IMR-90 (cell line): ENCODE measurements around the gene CELF5. TPM values are rescaled to one million over a fixed set of nuclear protein-coding genes. Genes with fewer than 3 reads are reported as not detected.

Experiments
- ATAC-seq: fragments of 200-7000 bp; cut with Tn5 transposase; 2 replicates; pipeline ENCODE4 v1.9.1; 2020; ENCODE audit warnings: low read depth, mild to moderate bottlenecking, moderate library complexity
- BruUV-seq: library from RNA; stranded (reverse); fragments of 400-500 nt; replicated peaks from 2 replicates; lab custom pipeline; 2021; lab: Mats Ljungman, UMichigan
- CTCF ChIA-PET: fragments of 300-600 bp; formaldehyde crosslinking; extraction: SDS; loops from one replicate; lab custom pipeline; 2021; ENCODE audit warnings: antibody characterized with exemption; lab: Yijun Ruan, JAX
- POLR2A ChIA-PET: fragments of 300-600 bp; sonication (Branson Sonifier 250); formaldehyde crosslinking; loops from one replicate; lab custom pipeline; 2022; ENCODE audit warnings: antibody characterized with exemption; ENCODE audit not compliant: unreplicated experiment; lab: Charles Lee
- DNase-seq: peaks from one replicate; pipeline ENCODE4 v3.0.0; 2013
- H2AFZ ChIP-seq: replicated peaks from 2 replicates; pipeline ENCODE3; 2013; ENCODE audit warnings: low read length, mild to moderate bottlenecking; ENCODE audit not compliant: poor library complexity
- H2AK5ac ChIP-seq: 2 replicates; pipeline ENCODE4 v1.6.1; 2013; ENCODE audit warnings: low read depth, low read length, inconsistent platforms
- H2AK9ac ChIP-seq: replicated peaks from 2 replicates; pipeline ENCODE3; 2013; ENCODE audit warnings: mild to moderate bottlenecking, low read depth, low read length, moderate library complexity; ENCODE audit not compliant: poor library complexity
- H2BK120ac ChIP-seq: 2 replicates; pipeline ENCODE4 v1.6.1; 2013; ENCODE audit warnings: low read depth, low read length, inconsistent platforms
- H2BK15ac ChIP-seq: 3 replicates; pipeline ENCODE4 v1.6.1; 2013; ENCODE audit warnings: low read depth, low read length, inconsistent platforms
- H2BK20ac ChIP-seq: 2 replicates; pipeline ENCODE4 v1.6.1; 2013; ENCODE audit warnings: low read depth, mild to moderate bottlenecking, inconsistent platforms, low read length, moderate library complexity
- H2BK5ac ChIP-seq: 2 replicates; pipeline ENCODE4 v1.6.1; 2013; ENCODE audit warnings: mild to moderate bottlenecking, low read depth, low read length, inconsistent platforms; ENCODE audit not compliant: poor library complexity, severe bottlenecking
- H3K14ac ChIP-seq: replicated peaks from 2 replicates; pipeline ENCODE4 v1.6.1; 2013; ENCODE audit warnings: low read depth, low read length, inconsistent platforms
- H3K18ac ChIP-seq: 2 replicates; pipeline ENCODE4 v1.6.1; 2013; ENCODE audit warnings: low read depth, low read length, control low read depth
- H3K23ac ChIP-seq: 2 replicates; pipeline ENCODE4 v1.6.1; 2013; ENCODE audit warnings: low read depth, low read length, inconsistent platforms
- H3K27ac ChIP-seq: 2 replicates; pipeline ENCODE4 v1.5.1; 2013; ENCODE audit warnings: mild to moderate bottlenecking, control low read depth, low read length; ENCODE audit not compliant: insufficient read depth
- H3K27me3 ChIP-seq: 2 replicates; pipeline ENCODE4 v1.6.1; 2013; ENCODE audit warnings: low read length; ENCODE audit not compliant: control insufficient read depth, insufficient read depth
- H3K36me3 ChIP-seq: 2 replicates; pipeline ENCODE4 v1.6.1; 2013; ENCODE audit warnings: low read length, mixed read lengths; ENCODE audit not compliant: control insufficient read depth, insufficient read depth
- H3K4ac ChIP-seq: 2 replicates; pipeline ENCODE4 v1.6.1; 2013; ENCODE audit warnings: low read depth, low read length, inconsistent platforms
- H3K4me1 ChIP-seq: 2 replicates; pipeline ENCODE4 v1.6.1; 2013; ENCODE audit warnings: low read length, mixed read lengths; ENCODE audit not compliant: control insufficient read depth, insufficient read depth
- H3K4me2 ChIP-seq: 2 replicates; pipeline ENCODE4 v1.6.1; 2013; ENCODE audit warnings: low read depth, mild to moderate bottlenecking, control low read depth, low read length, moderate library complexity
- H3K4me3 ChIP-seq: 2 replicates; pipeline ENCODE4 v1.5.1; 2013; ENCODE audit warnings: low read depth, mild to moderate bottlenecking, control low read depth, low read length, moderate library complexity; ENCODE audit not compliant: insufficient read depth
- H3K56ac ChIP-seq: 2 replicates; pipeline ENCODE4 v1.6.1; 2013; ENCODE audit warnings: low read length, inconsistent platforms; ENCODE audit not compliant: insufficient read depth; ENCODE audit errors: extremely low read depth
- H3K79me1 ChIP-seq, 2 experiments: 2 replicates each; pipeline ENCODE4 v1.6.1; 2013; ENCODE audit warnings: low read length in 2 of 2, inconsistent platforms in 1 of 2, low read depth in 1 of 2
- H3K9ac ChIP-seq: 2 replicates; pipeline ENCODE4 v1.6.1; 2013; ENCODE audit warnings: low read depth, low read length, control low read depth
- H3K9me1 ChIP-seq: 2 replicates; pipeline ENCODE4 v1.6.1; 2013; ENCODE audit warnings: low read length, inconsistent platforms; ENCODE audit not compliant: insufficient read depth
- H3K9me3 ChIP-seq: 2 replicates; pipeline ENCODE4 v1.6.1; 2013; ENCODE audit warnings: low read length; ENCODE audit not compliant: control insufficient read depth, insufficient read depth
- H4K20me1 ChIP-seq: 2 replicates; pipeline ENCODE4 v1.6.1; 2013; ENCODE audit warnings: low read length, inconsistent platforms; ENCODE audit not compliant: insufficient read depth
- H4K5ac ChIP-seq: 2 replicates; pipeline ENCODE4 v1.6.1; 2013; ENCODE audit warnings: mild to moderate bottlenecking, low read depth, low read length, control low read depth
- H4K8ac ChIP-seq, 2 experiments: 2 replicates each; pipeline ENCODE4 v1.6.1; 2013; ENCODE audit warnings: low read depth in 2 of 2, low read length in 2 of 2, control low read depth in 1 of 2, inconsistent platforms in 1 of 2
- H4K91ac ChIP-seq: 2 replicates; pipeline ENCODE4 v1.6.1; 2013; ENCODE audit warnings: low read depth, low read length, inconsistent platforms; ENCODE audit not compliant: insufficient read depth
- BHLHE40 ChIP-seq: fragments of 150-350 bp; IDR thresholded peaks from 2 replicates; pipeline ENCODE4 v1.6.1; 2016; ENCODE audit warnings: mild to moderate bottlenecking, low read depth, low read length
- CEBPB ChIP-seq: IDR thresholded peaks from 2 replicates; pipeline ENCODE4 v1.6.1; 2012; ENCODE audit warnings: low read depth, low read length, improper control_type of control experiment
- CHD1 ChIP-seq: IDR thresholded peaks from 2 replicates; pipeline ENCODE4 v1.6.1; 2012; ENCODE audit warnings: low read depth, low read length, improper control_type of control experiment
- ELK1 ChIP-seq: fragments of 150-350 bp; IDR thresholded peaks from 2 replicates; pipeline ENCODE4 v1.6.1; 2016; ENCODE audit warnings: low read depth, mild to moderate bottlenecking, low read length, moderate library complexity, borderline replicate concordance
- FOS ChIP-seq: fragments of 150-350 bp; IDR thresholded peaks from 2 replicates; pipeline ENCODE4 v1.6.1; 2016; ENCODE audit warnings: low read depth, low read length
- MAFK ChIP-seq: IDR thresholded peaks from 2 replicates; pipeline ENCODE4 v1.6.1; 2012; ENCODE audit warnings: low read depth, low read length, improper control_type of control experiment
- MAZ ChIP-seq: IDR thresholded peaks from 2 replicates; pipeline ENCODE4 v1.6.1; 2012; ENCODE audit warnings: low read depth, mild to moderate bottlenecking, low read length, improper control_type of control experiment, moderate library complexity, borderline replicate concordance
- MXI1 ChIP-seq: IDR thresholded peaks from 2 replicates; pipeline ENCODE4 v1.6.1; 2012; ENCODE audit warnings: low read depth, mild to moderate bottlenecking, low read length, moderate library complexity, borderline replicate concordance
- NFE2L2 ChIP-seq: fragments of 150-350 bp; IDR thresholded peaks from 2 replicates; pipeline ENCODE4 v1.6.1; 2016; ENCODE audit warnings: low read depth, mild to moderate bottlenecking, low read length
- POLR2A ChIP-seq: IDR thresholded peaks from 2 replicates; pipeline ENCODE4 v1.6.1; 2012; ENCODE audit warnings: mild to moderate bottlenecking, low read depth, low read length
- RAD21 ChIP-seq: IDR thresholded peaks from 2 replicates; pipeline ENCODE4 v1.6.1; 2012; ENCODE audit warnings: low read length, improper control_type of control experiment
- RCOR1 ChIP-seq: IDR thresholded peaks from 2 replicates; pipeline ENCODE4 v1.6.1; 2012; ENCODE audit warnings: mild to moderate bottlenecking, low read length, improper control_type of control experiment; ENCODE audit not compliant: insufficient replicate concordance
- RFX5 ChIP-seq: IDR thresholded peaks from 2 replicates; pipeline ENCODE4 v1.8.0; 2012; ENCODE audit warnings: low read depth, mild to moderate bottlenecking, low read length, moderate library complexity
- SMC3 ChIP-seq: fragments of 150-350 bp; IDR thresholded peaks from 2 replicates; pipeline ENCODE4 v1.6.1; 2016; ENCODE audit warnings: low read depth, mild to moderate bottlenecking, antibody characterized with exemption, low read length, moderate library complexity
- WGBS, 2 experiments: methylation state at CpG; one replicate each; pipeline versions ENCODE4 v1.1.5 to v1.1.7; 2013; ENCODE audit warnings: missing lambda C conversion rate in 2 of 2; ENCODE audit not compliant: insufficient read length in 1 of 2; ENCODE audit errors: extremely low coverage in 2 of 2; 5-methylcytosine and 5-hydroxymethylcytosine counted together
- dilution Hi-C: fragments of 300-500 bp; cut with HindIII; formaldehyde crosslinking; loops from one replicate; pipeline ENCODE4 v1.14.3; 2018; ENCODE audit warnings: low sequenced_read_pairs; ENCODE audit not compliant: unreplicated experiment
- in situ Hi-C: fragments of 300-500 bp; cut with MboI; formaldehyde crosslinking; loops from 3 replicates; pipeline ENCODE4 v1.14.3; 2019; ENCODE audit warnings: low sequenced_read_pairs, inconsistent platforms, mixed read lengths
- intact Hi-C: fragments of 100-400 bp; cut with micrococcal nuclease; formaldehyde crosslinking; loops from 2 replicates; pipeline ENCODE4 v1.10.0; 2022
- polyA plus RNA-seq, 3 experiments: library from polyadenylated mRNA; depleted of rRNA; stranded (reverse); fragments of >200 nt; gene quantifications; 2 replicates each; pipeline ENCODE4 v1.2.3, GENCODE V29; 2012; ENCODE audit warnings: low replicate concordance in 1 of 3
- total RNA-seq: library from RNA; depleted of rRNA; stranded (reverse); fragments of >200 nt; gene quantifications from 2 replicates; pipeline ENCODE4 v1.2.3, GENCODE V29; 2012
- TF ChIP-seq, protein P1 (sequence below): fragments of 150-350 bp; IDR thresholded peaks from 2 replicates; pipeline ENCODE4 v1.6.1; 2017; ENCODE audit warnings: mild to moderate bottlenecking, antibody characterized with exemption, low read length, low read depth
- TF ChIP-seq, protein P2 (sequence below): conservative IDR thresholded peaks from 2 replicates; pipeline ENCODE4 v1.5.1; 2012; ENCODE audit warnings: mild to moderate bottlenecking, low read depth, low read length, improper control_type of control experiment

Gene CELF5
- total and polyA plus RNA-seq, 2 of the 4 experiments (the other 2 are of a cell fraction) = 0.02 TPM; not detected in 1

GRCh38 chr19:3333020-3333583 is 108.6 kb downstream of the CELF5 start:
- Histone ChIP-seq H3K4ac (0 out of 2 replicates have a peak overlapping the region, but pooled peaks have one; percentile 40), H3K27ac (no peak overlapping the region), H3K9ac (no peak overlapping the region), H2BK15ac (no peak overlapping the region), H2AK9ac (no peak overlapping the region), H3K4me1 (peaks cover 24% of the 10 kb centered on the region), H3K27me3 (no peaks in the 10 kb centered on the region; the same call in 1 of the 2 replicates), H3K4me3 (no peak overlapping the region), H4K5ac (no peak overlapping the region), H3K14ac (no peak overlapping the region; the same call in 1 of the 2 replicates), H2BK20ac (no peak overlapping the region), H3K9me1 (peaks cover 9% of the 10 kb centered on the region; the same call in 1 of the 2 replicates), H2AK5ac (peak overlapping the region; percentile 27), H3K9me3 (no peaks in the 10 kb centered on the region), H2BK5ac (no peak overlapping the region), H2BK120ac (peak overlapping the region; percentile 49; the same call in 1 of the 2 replicates), H4K20me1 (no peaks in the 10 kb centered on the region), H3K18ac (no peak overlapping the region), H3K23ac (no peak overlapping the region), H3K4me2 (no peak overlapping the region), H4K8ac (no peak overlapping the region), H4K91ac (no peak overlapping the region; the same call in 1 of the 2 replicates), H2AFZ (no peak overlapping the region), H3K56ac (no peak overlapping the region), H3K36me3 (no peaks in the 10 kb centered on the region), H3K79me1 (no peaks in the 10 kb centered on the region; a peak in 1 of 4 replicates)
- CTCF ChIA-PET = no interaction called here
- ATAC-seq = no peak
- TF ChIP-seq RCOR1 (no peak), CEBPB (no peak), POLR2A (no peak), CHD1 (no peak), RAD21 (no peak), MAFK (no peak), ELK1 (no peak), MAZ (no peak), NFE2L2 (no peak), RFX5 (no peak), SMC3 (no peak), BHLHE40 (no peak), MXI1 (no peak), FOS (no peak)
- TF ChIP-seq, protein P1, sequence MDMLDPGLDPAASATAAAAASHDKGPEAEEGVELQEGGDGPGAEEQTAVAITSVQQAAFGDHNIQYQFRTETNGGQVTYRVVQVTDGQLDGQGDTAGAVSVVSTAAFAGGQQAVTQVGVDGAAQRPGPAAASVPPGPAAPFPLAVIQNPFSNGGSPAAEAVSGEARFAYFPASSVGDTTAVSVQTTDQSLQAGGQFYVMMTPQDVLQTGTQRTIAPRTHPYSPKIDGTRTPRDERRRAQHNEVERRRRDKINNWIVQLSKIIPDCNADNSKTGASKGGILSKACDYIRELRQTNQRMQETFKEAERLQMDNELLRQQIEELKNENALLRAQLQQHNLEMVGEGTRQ = no peak
- TF ChIP-seq, protein P2, sequence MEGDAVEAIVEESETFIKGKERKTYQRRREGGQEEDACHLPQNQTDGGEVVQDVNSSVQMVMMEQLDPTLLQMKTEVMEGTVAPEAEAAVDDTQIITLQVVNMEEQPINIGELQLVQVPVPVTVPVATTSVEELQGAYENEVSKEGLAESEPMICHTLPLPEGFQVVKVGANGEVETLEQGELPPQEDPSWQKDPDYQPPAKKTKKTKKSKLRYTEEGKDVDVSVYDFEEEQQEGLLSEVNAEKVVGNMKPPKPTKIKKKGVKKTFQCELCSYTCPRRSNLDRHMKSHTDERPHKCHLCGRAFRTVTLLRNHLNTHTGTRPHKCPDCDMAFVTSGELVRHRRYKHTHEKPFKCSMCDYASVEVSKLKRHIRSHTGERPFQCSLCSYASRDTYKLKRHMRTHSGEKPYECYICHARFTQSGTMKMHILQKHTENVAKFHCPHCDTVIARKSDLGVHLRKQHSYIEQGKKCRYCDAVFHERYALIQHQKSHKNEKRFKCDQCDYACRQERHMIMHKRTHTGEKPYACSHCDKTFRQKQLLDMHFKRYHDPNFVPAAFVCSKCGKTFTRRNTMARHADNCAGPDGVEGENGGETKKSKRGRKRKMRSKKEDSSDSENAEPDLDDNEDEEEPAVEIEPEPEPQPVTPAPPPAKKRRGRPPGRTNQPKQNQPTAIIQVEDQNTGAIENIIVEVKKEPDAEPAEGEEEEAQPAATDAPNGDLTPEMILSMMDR = no peak
- in situ Hi-C loops = loop anchor here (5.0 kb wide), 1 partner anchor 99 kb away; no protein-coding TSS in a partner anchor
- dilution Hi-C loops = no loop called here
- POLR2A ChIA-PET = no interaction called here
- BruUV-seq = no TSS peak
- no peak for DNase-seq
- intact Hi-C loops = no loop called here
- WGBS, 2 experiments = no CpG with 5 or more reads among the region's 4 CpGs
